Measurements from ENCODE around the gene NEURL1. TPM values are rescaled to one million over a fixed set of nuclear protein-coding genes. Genes with fewer than 3 reads are reported as not detected.

The NEURL1 gene
- total RNA-seq, 1 experiment from 2014 or later: 0.84 TPM

- DNase-seq: no peak
- intact Hi-C loops (cut with micrococcal nuclease; ENCODE audit: unreplicated experiment): loop anchor here (5.0 kb wide), 1 partner anchor 43 kb away; no protein-coding TSS in a partner anchor
- Mint-ChIP-seq H3K9me3 (ENCODE audit: unreplicated experiment) (no peaks in the 10 kb centered on the region), H3K27ac (ENCODE audit: unreplicated experiment) (no peak overlapping the region), H3K27me3 (ENCODE audit: insufficient read depth, unreplicated experiment) (no peaks in the 10 kb centered on the region), H3K36me3 (ENCODE audit: insufficient read depth, unreplicated experiment) (peaks cover 12% of the 10 kb centered on the region), H3K4me3 (ENCODE audit: unreplicated experiment) (no peak overlapping the region), H3K4me1 (ENCODE audit: low read depth, unreplicated experiment) (no peaks in the 10 kb centered on the region)
- Histone ChIP-seq H3K27me3 (replicated peaks; ENCODE audit: control insufficient read depth, insufficient read depth, low read length) (no peaks in the 10 kb centered on the region), H3K4me3 (ENCODE audit: low read depth, low read length) (no peak overlapping the region), H3K4me1 (no peaks in the 10 kb centered on the region), H3K36me3 (ENCODE audit: control insufficient read depth, insufficient read depth, low read length) (no peaks in the 10 kb centered on the region; the same call in 1 of the 2 replicates), H3K9me3 (no peaks in the 10 kb centered on the region)
- ChIA-PET CTCF (interaction anchor here (1.1 kb wide), 1 partner anchor 76 kb away, joined by 3 read pairs; no protein-coding TSS in a partner anchor), POLR2A (no interaction called here)
- no peak for TF ChIP-seq CTCF (IDR thresholded peaks at IDR 0.05; ENCODE audit: insufficient read depth in 1 of 2, low read depth in 1 of 2, low read length in 1 of 2, severe bottlenecking in 1 of 2, unreplicated experiment in 1 of 2)
- no TSS peak for BruUV-seq (replicated peaks)
Measured at GRCh38 chr10:103609231-103610082, 116.0 kb downstream of the NEURL1 start.

GRCh38 chr10:103610083-103610472, 116.6 kb downstream of the NEURL1 start:
- H3K9me3 Mint-ChIP-seq (ENCODE audit: unreplicated experiment): no peaks in the 10 kb centered on the region
- H3K4me1 ChIP-seq: no peaks in the 10 kb centered on the region
- no peaks in the 10 kb centered on the region for H3K27me3 ChIP-seq (replicated peaks; ENCODE audit: control insufficient read depth, insufficient read depth, low read length)
- H3K27me3 Mint-ChIP-seq (ENCODE audit: insufficient read depth, unreplicated experiment): no peaks in the 10 kb centered on the region
- no TSS peak for BruUV-seq (replicated peaks)
- H3K9me3 ChIP-seq: no peaks in the 10 kb centered on the region
- TF ChIP-seq CTCF (IDR thresholded peaks at IDR 0.05; ENCODE audit: insufficient read depth in 1 of 2, low read depth in 1 of 2, low read length in 1 of 2, severe bottlenecking in 1 of 2, unreplicated experiment in 1 of 2): no peak
- DNase-seq: no peak
- ChIA-PET POLR2A (no interaction called here), CTCF (interaction anchor here (1.1 kb wide), 1 partner anchor 76 kb away, joined by 3 read pairs; no protein-coding TSS in a partner anchor)
- no peaks in the 10 kb centered on the region for H3K4me1 Mint-ChIP-seq (ENCODE audit: low read depth, unreplicated experiment)
- H3K27ac Mint-ChIP-seq (ENCODE audit: unreplicated experiment): no peak overlapping the region
- intact Hi-C loops (cut with micrococcal nuclease; ENCODE audit: unreplicated experiment): loop anchor here (5.0 kb wide), 1 partner anchor 42 kb away; no protein-coding TSS in a partner anchor
- H3K36me3 ChIP-seq (ENCODE audit: control insufficient read depth, insufficient read depth, low read length): no peaks in the 10 kb centered on the region; the same call in 1 of the 2 replicates
- no peak overlapping the region for H3K4me3 ChIP-seq (ENCODE audit: low read depth, low read length)
- H3K36me3 Mint-ChIP-seq (ENCODE audit: insufficient read depth, unreplicated experiment): peaks cover 16% of the 10 kb centered on the region
- no peak overlapping the region for H3K4me3 Mint-ChIP-seq (ENCODE audit: unreplicated experiment)

- Mint-ChIP-seq H3K27ac (ENCODE audit: unreplicated experiment) (no peak overlapping the region), H3K36me3 (ENCODE audit: insufficient read depth, unreplicated experiment) (peaks cover 14% of the 10 kb centered on the region), H3K4me3 (ENCODE audit: unreplicated experiment) (no peak overlapping the region), H3K4me1 (ENCODE audit: low read depth, unreplicated experiment) (no peaks in the 10 kb centered on the region), H3K27me3 (ENCODE audit: insufficient read depth, unreplicated experiment) (no peaks in the 10 kb centered on the region), H3K9me3 (ENCODE audit: unreplicated experiment) (no peaks in the 10 kb centered on the region)
- CTCF ChIA-PET: interaction anchor here (1.1 kb wide), 1 partner anchor 75 kb away, joined by 3 read pairs; no protein-coding TSS in a partner anchor
- Histone ChIP-seq H3K9me3 (no peaks in the 10 kb centered on the region), H3K36me3 (ENCODE audit: control insufficient read depth, insufficient read depth, low read length) (no peaks in the 10 kb centered on the region), H3K4me3 (ENCODE audit: low read depth, low read length) (no peak overlapping the region), H3K27me3 (replicated peaks; ENCODE audit: control insufficient read depth, insufficient read depth, low read length) (no peaks in the 10 kb centered on the region), H3K4me1 (no peaks in the 10 kb centered on the region)
- intact Hi-C loops (cut with micrococcal nuclease; ENCODE audit: unreplicated experiment): loop anchor here (5.0 kb wide), 1 partner anchor 41 kb away; no protein-coding TSS in a partner anchor
- DNase-seq: no peak
- POLR2A ChIA-PET: no interaction called here
- no peak for TF ChIP-seq CTCF (IDR thresholded peaks at IDR 0.05; ENCODE audit: insufficient read depth in 1 of 2, low read depth in 1 of 2, low read length in 1 of 2, severe bottlenecking in 1 of 2, unreplicated experiment in 1 of 2)
- BruUV-seq (replicated peaks): no TSS peak
Measured at GRCh38 chr10:103610921-103611511, 117.5 kb downstream of the NEURL1 start.

Data from Caco-2 (cell line).